ENCODE results near the gene NPHP4.
"Not testable (repeated sequence)": the region's sequence is repeated elsewhere in the genome, so short reads cannot be mapped to it uniquely, and the experiment has no call there.

Gene NPHP4

GRCh38 chr1:5927506-5928370 lies 64.5 kb downstream of the NPHP4 start:
- Histone ChIP-seq H3K36me3 (ENCODE audit: insufficient read depth, low read depth, low read length) (peaks cover 12% of the 10 kb centered on the region; the same call in 1 of the 2 replicates), H3K27ac (ENCODE audit: low read length) (no peak overlapping the region), H3K4me3 (ENCODE audit: low read length) (no peak overlapping the region)

GRCh38 chr1:5926686-5927435 lies 65.4 kb downstream of the NPHP4 start:
- peaks cover 3% of the 10 kb centered on the region; the same call in 1 of the 2 replicates for H3K36me3 ChIP-seq (ENCODE audit: insufficient read depth, low read depth, low read length)
- no peaks in the 10 kb centered on the region for H3K4me1 ChIP-seq (ENCODE audit: insufficient read depth, low read length)
- no peak overlapping the region for H3K27ac ChIP-seq (ENCODE audit: low read length)
- no peak overlapping the region for H3K4me3 ChIP-seq (ENCODE audit: low read length)
- no peak overlapping the region for H3K9ac ChIP-seq (ENCODE audit: low read depth, low read length)
- H3K27me3 ChIP-seq (ENCODE audit: insufficient read depth, low read length): no peaks in the 10 kb centered on the region
- H3K9me3 ChIP-seq (ENCODE audit: insufficient read depth, low read depth, low read length): no peaks in the 10 kb centered on the region

More at GRCh38 chr1:5927506-5928370, 64.5 kb downstream of the NPHP4 start:
- no peaks in the 10 kb centered on the region for H3K4me1 ChIP-seq (ENCODE audit: insufficient read depth, low read length)
- no peak overlapping the region for H3K9ac ChIP-seq (ENCODE audit: low read depth, low read length)
- H3K27me3 ChIP-seq (ENCODE audit: insufficient read depth, low read length): no peaks in the 10 kb centered on the region
- no peaks in the 10 kb centered on the region for H3K9me3 ChIP-seq (ENCODE audit: insufficient read depth, low read depth, low read length)

GRCh38 chr1:5922700-5923330 lies 69.4 kb downstream of the NPHP4 start:
- H3K27me3 ChIP-seq (ENCODE audit: insufficient read depth, low read length); H3K4me3 ChIP-seq (ENCODE audit: low read length); H3K9ac ChIP-seq (ENCODE audit: low read depth, low read length); H3K4me1 ChIP-seq (ENCODE audit: insufficient read depth, low read length); H3K9me3 ChIP-seq (ENCODE audit: insufficient read depth, low read depth, low read length); H3K27ac ChIP-seq (ENCODE audit: low read length); H3K36me3 ChIP-seq (ENCODE audit: insufficient read depth, low read depth, low read length): not testable (repeated sequence)

DNA sequence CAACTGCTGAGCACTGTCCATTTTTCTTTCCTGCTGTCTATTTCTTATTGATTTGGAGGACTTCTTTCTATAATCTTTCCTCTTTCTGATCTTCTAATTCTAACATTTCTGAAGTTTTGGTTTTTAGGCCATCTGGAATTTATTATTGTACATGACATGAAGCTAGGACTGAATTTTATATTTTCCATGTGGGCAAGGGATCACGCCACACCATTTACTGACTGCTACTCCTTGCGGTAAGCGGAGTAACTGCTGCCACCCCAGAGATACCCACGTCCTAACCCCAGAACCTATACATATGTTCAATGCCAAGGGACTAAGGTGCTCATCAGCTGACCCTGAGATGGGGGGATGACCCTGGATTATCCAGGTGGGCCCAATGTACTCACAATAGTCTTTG lies 70.6 kb downstream of the NPHP4 start:
- Histone ChIP-seq H3K9me3 (ENCODE audit: insufficient read depth, low read depth, low read length) (no peaks in the 10 kb centered on the region), H3K36me3 (ENCODE audit: insufficient read depth, low read depth, low read length) (no peaks in the 10 kb centered on the region), H3K27me3 (ENCODE audit: insufficient read depth, low read length) (no peaks in the 10 kb centered on the region), H3K4me1 (ENCODE audit: insufficient read depth, low read length) (no peaks in the 10 kb centered on the region), H3K4me3 (ENCODE audit: low read length) (no peak overlapping the region), H3K9ac (ENCODE audit: low read depth, low read length) (no peak overlapping the region), H3K27ac (ENCODE audit: low read length) (no peak overlapping the region)

DNA sequence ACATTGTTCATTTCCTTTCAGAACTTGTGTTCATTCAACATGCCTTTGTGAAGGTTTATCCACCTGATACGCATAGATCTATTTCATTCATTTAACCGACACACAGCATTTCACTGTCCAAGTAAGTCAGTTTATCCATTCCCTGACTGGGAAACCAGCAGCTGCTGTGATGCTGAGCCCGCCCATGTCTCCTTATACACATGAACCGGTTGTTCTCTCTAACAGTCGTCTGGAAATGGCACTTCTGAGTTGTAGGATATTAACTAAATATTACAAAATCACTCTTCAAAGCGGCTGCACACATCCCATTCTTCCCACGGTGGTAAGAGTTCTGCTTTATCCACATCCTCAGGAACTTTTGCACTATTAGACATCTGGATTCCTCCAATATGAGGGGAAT lies 71.1 kb downstream of the NPHP4 start:
- H3K4me3 ChIP-seq (ENCODE audit: low read length): no peak overlapping the region
- H3K36me3 ChIP-seq (ENCODE audit: insufficient read depth, low read depth, low read length): no peaks in the 10 kb centered on the region
- H3K27ac ChIP-seq (ENCODE audit: low read length): no peak overlapping the region
- H3K9ac ChIP-seq (ENCODE audit: low read depth, low read length): no peak overlapping the region
- no peaks in the 10 kb centered on the region for H3K4me1 ChIP-seq (ENCODE audit: insufficient read depth, low read length)
- H3K27me3 ChIP-seq (ENCODE audit: insufficient read depth, low read length): no peaks in the 10 kb centered on the region
- no peaks in the 10 kb centered on the region for H3K9me3 ChIP-seq (ENCODE audit: insufficient read depth, low read depth, low read length)

DNA sequence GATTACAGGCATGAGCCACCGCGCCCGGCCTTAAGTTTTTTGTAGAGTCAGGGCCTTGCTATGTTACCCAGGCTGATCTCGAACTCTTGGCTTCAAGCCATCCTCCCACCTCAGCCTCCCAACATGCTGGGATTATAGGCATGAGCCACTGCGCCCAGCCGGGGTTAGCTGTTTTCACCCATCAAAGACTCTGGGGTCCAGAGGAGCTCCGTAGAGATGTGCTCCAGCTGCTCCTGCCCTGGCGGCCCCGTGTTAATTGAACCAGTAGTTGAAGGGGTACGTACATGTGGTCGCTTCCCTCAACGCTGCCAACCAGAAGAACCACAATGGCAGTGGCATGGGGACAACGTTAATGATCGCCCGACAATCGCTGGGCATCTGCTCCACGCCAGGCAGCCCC lies 72.0 kb downstream of the NPHP4 start:
- no peak overlapping the region for H3K27ac ChIP-seq (ENCODE audit: low read length)
- H3K9ac ChIP-seq (ENCODE audit: low read depth, low read length): no peak overlapping the region
- no peaks in the 10 kb centered on the region for H3K27me3 ChIP-seq (ENCODE audit: insufficient read depth, low read length)
- no peaks in the 10 kb centered on the region for H3K9me3 ChIP-seq (ENCODE audit: insufficient read depth, low read depth, low read length)
- 0 out of 2 replicates have a peak, but pooled peaks cover 2% of the 10 kb centered on the region for H3K4me1 ChIP-seq (ENCODE audit: insufficient read depth, low read length)
- no peaks in the 10 kb centered on the region for H3K36me3 ChIP-seq (ENCODE audit: insufficient read depth, low read depth, low read length)
- H3K4me3 ChIP-seq (ENCODE audit: low read length): no peak overlapping the region

DNA sequence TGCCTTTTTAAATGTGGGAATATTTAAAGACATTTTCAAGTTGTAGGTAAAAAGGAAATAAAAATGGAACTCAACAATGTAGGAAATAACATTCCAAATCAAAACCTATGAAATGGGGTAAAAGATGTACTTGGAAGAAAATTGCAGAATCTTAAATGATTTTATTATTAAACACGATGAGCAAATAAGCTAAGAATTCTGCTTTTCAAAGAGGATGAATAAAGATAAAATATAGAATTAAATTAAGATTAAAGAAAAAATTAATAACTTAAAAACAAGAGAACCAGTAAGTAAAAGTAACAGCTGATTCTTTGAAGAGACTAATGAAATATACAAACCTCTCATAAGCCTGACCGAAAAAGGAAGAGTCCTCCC lies 74.0 kb downstream of the NPHP4 start:
- Histone ChIP-seq H3K9me3 (ENCODE audit: insufficient read depth, low read depth, low read length) (no peaks in the 10 kb centered on the region), H3K27me3 (ENCODE audit: insufficient read depth, low read length) (no peaks in the 10 kb centered on the region), H3K4me3 (ENCODE audit: low read length) (no peak overlapping the region), H3K27ac (ENCODE audit: low read length) (no peak overlapping the region), H3K4me1 (ENCODE audit: insufficient read depth, low read length) (0 out of 2 replicates have a peak, but pooled peaks cover 2% of the 10 kb centered on the region), H3K9ac (ENCODE audit: low read depth, low read length) (no peak overlapping the region), H3K36me3 (ENCODE audit: insufficient read depth, low read depth, low read length) (no peaks in the 10 kb centered on the region)

GRCh38 chr1:5917591-5918274 lies 74.5 kb downstream of the NPHP4 start:
- Histone ChIP-seq H3K27me3 (ENCODE audit: insufficient read depth, low read length) (no peaks in the 10 kb centered on the region), H3K4me3 (ENCODE audit: low read length) (no peak overlapping the region), H3K27ac (ENCODE audit: low read length) (no peak overlapping the region), H3K4me1 (ENCODE audit: insufficient read depth, low read length) (0 out of 2 replicates have a peak, but pooled peaks cover 2% of the 10 kb centered on the region), H3K9me3 (ENCODE audit: insufficient read depth, low read depth, low read length) (no peaks in the 10 kb centered on the region), H3K36me3 (ENCODE audit: insufficient read depth, low read depth, low read length) (no peaks in the 10 kb centered on the region), H3K9ac (ENCODE audit: low read depth, low read length) (no peak overlapping the region)

- Histone ChIP-seq H3K9ac (ENCODE audit: low read depth, low read length) (no peak overlapping the region), H3K27me3 (ENCODE audit: insufficient read depth, low read length) (no peaks in the 10 kb centered on the region), H3K27ac (ENCODE audit: low read length) (no peak overlapping the region), H3K36me3 (ENCODE audit: insufficient read depth, low read depth, low read length) (no peaks in the 10 kb centered on the region), H3K4me3 (ENCODE audit: low read length) (no peak overlapping the region), H3K4me1 (ENCODE audit: insufficient read depth, low read length) (0 out of 2 replicates have a peak, but pooled peaks cover 2% of the 10 kb centered on the region), H3K9me3 (ENCODE audit: insufficient read depth, low read depth, low read length) (no peaks in the 10 kb centered on the region)
Observed at GRCh38 chr1:5917281-5917590, 75.0 kb downstream of the NPHP4 start.

DNA sequence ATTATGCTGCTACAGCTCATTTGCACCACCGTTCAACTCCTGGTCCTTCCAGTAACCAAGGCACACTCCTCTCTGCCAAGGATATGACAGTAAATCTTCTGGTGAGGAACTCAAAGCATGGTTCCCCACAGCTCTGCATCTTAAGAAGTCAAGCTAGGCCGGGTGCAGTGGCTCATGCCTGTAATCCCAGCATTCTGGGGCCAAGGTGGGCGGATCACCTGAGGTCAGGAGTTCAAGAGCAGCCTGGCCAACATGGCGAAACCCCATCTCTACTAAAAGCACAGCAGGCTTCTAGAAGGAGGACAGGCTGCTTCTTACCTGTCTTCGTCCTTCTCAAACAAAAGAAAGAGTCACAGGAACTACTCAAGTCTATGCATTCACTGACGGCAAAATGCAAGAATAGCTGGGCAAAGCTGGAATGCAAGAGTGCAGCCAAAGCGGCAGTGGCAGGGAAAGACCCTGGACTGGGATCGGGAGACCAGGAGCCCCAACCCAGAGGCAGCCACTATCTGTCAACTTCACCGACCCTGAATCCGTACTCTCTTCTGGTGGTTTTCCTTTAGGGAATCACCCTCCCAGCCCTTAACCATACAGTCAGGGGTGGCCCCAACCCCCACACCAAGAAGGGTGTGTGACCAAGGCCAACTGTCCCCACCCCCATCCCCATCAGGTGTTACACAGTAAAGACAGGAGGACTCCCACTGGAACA lies 75.5 kb downstream of the NPHP4 start:
- no peak overlapping the region for H3K4me3 ChIP-seq (ENCODE audit: low read length)
- H3K9ac ChIP-seq (ENCODE audit: low read depth, low read length): no peak overlapping the region
- no peaks in the 10 kb centered on the region for H3K27me3 ChIP-seq (ENCODE audit: insufficient read depth, low read length)
- H3K27ac ChIP-seq (ENCODE audit: low read length): no peak overlapping the region
- no peaks in the 10 kb centered on the region for H3K9me3 ChIP-seq (ENCODE audit: insufficient read depth, low read depth, low read length)
- H3K36me3 ChIP-seq (ENCODE audit: insufficient read depth, low read depth, low read length): no peaks in the 10 kb centered on the region
- H3K4me1 ChIP-seq (ENCODE audit: insufficient read depth, low read length): 0 out of 2 replicates have a peak, but pooled peaks cover 2% of the 10 kb centered on the region
